ENCODE measurements around the gene PCNX2. TPM values are rescaled to one million over a fixed set of nuclear protein-coding genes. Genes with fewer than 3 reads are reported as not detected.

PCNX2 gene
- 10 to 100 TPM in 1 of 2 donors, 1 to 10 TPM in 1; 8.4 to 23.2 TPM for total RNA-seq

- 1% methylated on average over 22 of the region's 54 CpGs for WGBS
- H3K27ac ChIP-seq, result no peak within 1 kb of the TSS
- DNase-seq (ENCODE audit: low spot score), result peak; percentile 48
- no peaks in the 10 kb centered on the region for H3K4me1 ChIP-seq (replicated peaks)
- intact Hi-C loops (cut with DNase I), result no loop called here
- no peaks in the 10 kb centered on the region for H3K27me3 ChIP-seq (replicated peaks; ENCODE audit: insufficient read depth)
- peak; percentile 47 for TF ChIP-seq POLR2AphosphoS5 (IDR thresholded peaks at IDR 0.05)
- peak; percentile 17 for TF ChIP-seq POLR2A (IDR thresholded peaks at IDR 0.05)
- TF ChIP-seq CTCF (IDR thresholded peaks at IDR 0.05), result no peak
- H3K4me3 ChIP-seq, result peak within 1 kb of the TSS; percentile 54 to 64
- H3K36me3 ChIP-seq, result no peaks in the 10 kb centered on the region
- H3K9me3 ChIP-seq, result no peaks in the 10 kb centered on the region
Measured at GRCh38 chr1:233295237-233295974, at the start of gene PCNX2. Gene PCNX2, minus strand, starts transcription at chr1:233295725. Its CDS starts 247 bp downstream, at chr1:233295478.

- Histone ChIP-seq H3K27me3 (replicated peaks; ENCODE audit: insufficient read depth) (no peaks in the 10 kb centered on the region), H3K9me3 (no peaks in the 10 kb centered on the region), H3K4me1 (replicated peaks) (no peaks in the 10 kb centered on the region), H3K4me3 (no peak overlapping the region), H3K27ac (no peak overlapping the region), H3K36me3 (no peaks in the 10 kb centered on the region)
- whole genome bisulfite sequencing, result 68% methylated on average over 1 of the region's 1 CpG
- intact Hi-C loops (cut with DNase I), result no loop called here
- no peak for DNase-seq (ENCODE audit: low spot score)
- no peak for TF ChIP-seq CTCF (IDR thresholded peaks at IDR 0.05)
- TF ChIP-seq POLR2AphosphoS5 (IDR thresholded peaks at IDR 0.05), result no peak
- no peak for TF ChIP-seq POLR2A (IDR thresholded peaks at IDR 0.05)
Measured at GRCh38 chr1:233343262-233343661, 47.7 kb upstream of the PCNX2 start.

GRCh38 chr1:233342086-233342485, 46.6 kb upstream of the PCNX2 start:
- DNase-seq (ENCODE audit: low spot score), result no peak
- TF ChIP-seq POLR2AphosphoS5 (IDR thresholded peaks at IDR 0.05), result no peak

GRCh38 chr1:233340966-233341516, 45.5 kb upstream of the PCNX2 start:
- Histone ChIP-seq H3K9me3 (no peaks in the 10 kb centered on the region), H3K36me3 (no peaks in the 10 kb centered on the region), H3K27ac (no peak overlapping the region), H3K27me3 (replicated peaks; ENCODE audit: insufficient read depth) (no peaks in the 10 kb centered on the region), H3K4me3 (no peak overlapping the region), H3K4me1 (replicated peaks) (no peaks in the 10 kb centered on the region)
- WGBS, result 84% methylated on average over 4 of the region's 4 CpGs
- TF ChIP-seq POLR2A (IDR thresholded peaks at IDR 0.05), result no peak
- TF ChIP-seq POLR2AphosphoS5 (IDR thresholded peaks at IDR 0.05), result no peak
- TF ChIP-seq CTCF (IDR thresholded peaks at IDR 0.05), result no peak
- DNase-seq (ENCODE audit: low spot score), result no peak
- intact Hi-C loops (cut with DNase I), result no loop called here

More at GRCh38 chr1:233342086-233342485, 46.6 kb upstream of the PCNX2 start:
- Histone ChIP-seq H3K4me1 (replicated peaks) (no peaks in the 10 kb centered on the region), H3K4me3 (no peak overlapping the region), H3K9me3 (no peaks in the 10 kb centered on the region), H3K27ac (no peak overlapping the region), H3K36me3 (no peaks in the 10 kb centered on the region), H3K27me3 (replicated peaks; ENCODE audit: insufficient read depth) (no peaks in the 10 kb centered on the region)
- intact Hi-C loops (cut with DNase I), result no loop called here

- TF ChIP-seq CTCF (IDR thresholded peaks at IDR 0.05), result no peak
- TF ChIP-seq POLR2AphosphoS5 (IDR thresholded peaks at IDR 0.05), result no peak
- TF ChIP-seq POLR2A (IDR thresholded peaks at IDR 0.05), result no peak
- no peak overlapping the region for H3K4me3 ChIP-seq
- H3K27ac ChIP-seq, result no peak overlapping the region
- WGBS, result 78% methylated on average over 3 of the region's 3 CpGs
- H3K27me3 ChIP-seq (replicated peaks; ENCODE audit: insufficient read depth), result no peaks in the 10 kb centered on the region
- no peaks in the 10 kb centered on the region for H3K9me3 ChIP-seq
- no peaks in the 10 kb centered on the region for H3K36me3 ChIP-seq
- DNase-seq (ENCODE audit: low spot score), result no peak
- intact Hi-C loops (cut with DNase I), result no loop called here
- no peaks in the 10 kb centered on the region for H3K4me1 ChIP-seq (replicated peaks)
Measured at GRCh38 chr1:233340031-233340555, 44.6 kb upstream of the PCNX2 start.

All from prostate gland (tissue), 2 donors.